ENCODE results near the gene TP53I11.

TP53I11 gene

GRCh38 chr11:44938066-44938691 is 12.5 kb downstream of the TP53I11 start:
- DNase-seq = no peak

DNA sequence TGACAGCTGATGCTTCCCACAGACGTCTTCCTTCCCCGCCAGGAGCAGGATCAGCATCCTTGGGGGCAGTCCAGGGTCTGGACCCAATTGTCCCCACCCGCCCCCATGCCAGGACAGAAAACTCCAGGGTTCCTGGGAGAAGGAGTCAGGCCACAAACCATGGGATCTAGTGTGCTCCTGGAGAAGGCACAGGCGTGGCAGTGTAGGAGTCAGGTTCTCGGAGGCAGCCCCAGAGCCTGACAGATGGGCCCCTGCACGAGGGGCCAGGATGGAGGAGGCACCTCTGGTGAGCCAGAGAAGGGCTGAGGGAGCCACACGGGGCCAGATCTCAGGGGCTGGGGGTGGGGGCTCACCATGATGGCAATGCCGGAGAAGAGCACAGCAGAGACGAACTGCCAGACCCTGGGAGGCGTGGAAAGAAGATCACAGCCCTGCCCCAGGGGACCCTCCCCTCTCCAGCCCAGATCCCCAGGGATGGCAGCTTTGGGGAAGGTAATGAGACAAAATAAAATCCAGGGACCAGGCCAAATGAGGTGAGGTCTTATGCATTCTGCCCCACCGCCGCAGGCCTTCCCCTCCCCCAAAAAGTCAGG is 13.6 kb downstream of the TP53I11 start:
- DNase-seq = peak; percentile 60

DNA sequence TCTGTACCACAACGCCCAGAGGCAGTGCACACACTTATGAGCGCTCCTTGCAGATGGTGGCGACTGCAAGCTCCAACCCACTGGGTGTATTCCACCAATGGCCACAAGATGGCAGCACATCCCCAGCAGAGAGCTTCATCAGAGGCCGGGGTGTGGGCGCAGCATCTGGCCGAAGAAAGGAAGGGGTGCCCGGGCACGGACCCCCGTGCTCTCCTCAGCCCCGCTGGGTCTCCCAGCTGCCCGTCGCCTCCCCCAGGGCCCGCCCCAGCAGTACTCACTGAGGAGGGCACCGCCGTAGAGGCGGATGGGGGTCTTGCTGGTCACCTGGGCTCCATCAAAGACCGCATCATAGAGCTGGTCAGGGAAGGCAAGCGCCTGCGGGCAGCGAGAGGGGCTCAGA is 14.2 kb downstream of the TP53I11 start:
- DNase-seq = peak; percentile 73

DNA sequence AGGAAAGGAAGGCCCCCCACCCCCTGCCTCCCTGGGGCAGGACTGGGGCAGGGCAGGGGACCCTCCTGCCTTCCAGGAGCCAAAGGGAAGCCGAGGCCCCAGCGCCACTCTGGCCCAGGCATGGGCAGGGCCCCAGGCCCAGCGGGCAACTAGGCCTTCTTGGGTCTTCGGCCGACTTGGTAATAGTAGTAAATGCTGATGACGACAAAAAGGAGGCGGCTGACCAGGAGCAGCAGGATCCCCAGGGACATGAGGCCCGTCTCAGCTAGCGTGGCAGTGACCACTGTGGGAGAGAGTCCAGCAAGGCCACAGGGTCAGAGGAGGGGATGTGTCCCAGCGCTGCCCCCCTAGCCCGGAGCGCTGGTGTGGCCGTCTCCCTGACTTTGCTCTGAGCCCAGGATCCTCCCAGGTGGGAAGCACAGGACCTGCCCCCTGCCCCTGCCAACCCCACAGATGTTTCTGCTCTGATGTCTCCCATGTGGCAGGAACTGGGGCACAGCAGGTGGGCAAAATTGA is 15.9 kb downstream of the TP53I11 start:
- DNase-seq = no peak

- DNase-seq = no peak
Measured at GRCh38 chr11:44934110-44934509, 16.6 kb downstream of the TP53I11 start.

DNA sequence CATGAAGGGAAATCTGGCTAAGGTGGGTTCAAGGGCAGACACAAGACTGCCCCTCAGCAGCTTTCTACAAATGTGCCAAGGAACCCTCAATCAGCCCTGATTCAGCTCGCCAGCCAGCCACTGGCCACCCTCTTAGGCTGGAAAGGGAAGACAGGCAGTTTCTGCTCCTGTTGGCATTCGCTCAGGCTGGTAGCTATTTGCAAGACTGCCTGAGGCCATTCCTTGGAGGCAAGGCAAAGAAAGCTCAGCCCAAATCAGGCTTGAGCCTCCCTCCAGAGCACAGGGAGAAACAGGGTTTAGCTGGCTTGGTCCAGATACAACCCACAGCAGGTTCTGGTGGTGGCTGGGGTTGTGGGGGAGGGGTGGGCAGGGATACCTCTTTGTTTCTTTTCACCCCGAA is 19.2 kb downstream of the TP53I11 start:
- no peak for DNase-seq

GRCh38 chr11:44930588-44931302 is 19.9 kb downstream of the TP53I11 start:
- DNase-seq = no peak

- no peak for DNase-seq
Measured at GRCh38 chr11:44928816-44929215, 21.9 kb downstream of the TP53I11 start.

DNA sequence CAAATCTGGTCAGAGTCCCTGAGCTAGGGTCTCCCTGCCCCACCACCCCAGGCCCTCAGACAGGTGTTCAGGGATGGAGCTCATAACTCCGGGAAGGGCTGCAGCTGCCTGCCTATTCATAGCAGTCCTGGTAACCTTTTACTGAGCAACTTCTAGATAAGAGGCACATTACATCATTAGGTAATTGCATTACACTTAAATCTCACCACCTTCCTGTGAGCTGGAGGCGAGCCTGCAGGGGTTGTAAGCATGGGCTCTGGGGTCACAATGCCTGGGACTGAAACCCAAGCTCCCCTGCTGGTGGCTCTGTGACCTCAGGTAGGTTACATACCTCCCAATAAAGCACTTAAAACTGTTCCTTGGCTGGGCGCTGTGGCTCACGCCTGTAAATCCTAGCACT is 22.5 kb downstream of the TP53I11 start:
- no peak for DNase-seq

DNA sequence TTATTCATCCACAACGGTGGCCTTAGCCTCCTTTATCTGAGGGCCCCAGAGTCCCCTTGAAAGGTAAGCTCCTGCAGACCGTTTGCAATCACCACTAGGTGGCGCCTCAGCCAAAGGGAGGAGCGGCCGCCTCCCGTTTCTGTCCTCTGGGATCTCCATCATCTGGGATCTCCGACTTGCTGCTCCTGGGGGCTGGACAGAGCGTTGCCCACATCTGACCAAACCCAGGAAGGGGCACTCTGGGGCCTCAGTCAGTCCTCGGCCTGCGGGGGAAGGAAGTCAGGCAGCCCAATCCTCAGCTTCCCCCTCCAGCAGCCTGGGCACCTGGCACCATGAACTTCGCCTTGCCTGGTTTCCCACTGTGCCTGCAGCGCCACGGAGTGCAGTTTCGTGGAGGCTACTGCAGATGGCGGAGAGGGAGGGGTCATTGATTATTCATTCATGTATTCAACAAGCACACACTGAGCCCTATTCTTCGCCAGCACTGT is 23.5 kb downstream of the TP53I11 start:
- DNase-seq = peak; percentile 69

DNA sequence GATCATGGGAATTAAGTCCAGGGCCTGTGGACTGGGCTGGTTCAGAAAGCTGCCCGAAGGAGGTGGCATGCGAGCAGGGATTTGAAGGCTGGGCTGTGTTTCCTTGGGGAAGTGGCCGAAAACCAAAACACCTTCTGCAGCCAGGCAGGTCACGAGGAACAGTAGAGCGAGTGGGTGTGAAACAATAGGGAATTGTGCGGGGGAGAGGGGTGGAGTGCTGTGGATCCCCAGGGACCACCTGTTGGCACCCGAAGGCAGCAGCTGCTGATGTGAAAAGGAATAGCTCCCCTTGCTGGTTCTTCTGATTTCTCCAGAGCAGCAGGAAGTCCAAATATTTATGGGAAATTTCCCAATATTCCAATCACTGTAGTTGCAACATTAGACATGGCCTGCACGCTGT is 24.6 kb downstream of the TP53I11 start:
- DNase-seq = no peak

DNA sequence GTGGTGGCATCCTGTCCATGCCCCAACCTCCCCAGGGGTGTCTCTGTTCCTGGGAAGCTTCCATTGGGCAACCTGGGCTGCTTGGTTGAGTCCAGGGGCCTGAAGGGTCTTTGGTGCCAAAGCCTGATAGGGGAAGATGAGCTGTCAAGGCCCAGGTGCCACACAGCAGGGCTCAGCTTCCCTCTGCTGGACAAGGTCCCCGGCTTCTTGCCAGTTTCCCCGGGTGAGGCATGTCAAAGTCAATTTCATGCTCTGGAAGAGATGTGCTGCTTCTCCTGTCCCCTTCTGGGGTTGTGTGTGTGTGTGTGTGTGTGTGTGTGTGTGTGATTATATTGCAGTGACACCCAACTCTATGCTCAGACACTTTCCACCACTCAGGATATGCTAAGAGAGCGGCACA is 26.9 kb downstream of the TP53I11 start:
- DNase-seq = no peak

DNA sequence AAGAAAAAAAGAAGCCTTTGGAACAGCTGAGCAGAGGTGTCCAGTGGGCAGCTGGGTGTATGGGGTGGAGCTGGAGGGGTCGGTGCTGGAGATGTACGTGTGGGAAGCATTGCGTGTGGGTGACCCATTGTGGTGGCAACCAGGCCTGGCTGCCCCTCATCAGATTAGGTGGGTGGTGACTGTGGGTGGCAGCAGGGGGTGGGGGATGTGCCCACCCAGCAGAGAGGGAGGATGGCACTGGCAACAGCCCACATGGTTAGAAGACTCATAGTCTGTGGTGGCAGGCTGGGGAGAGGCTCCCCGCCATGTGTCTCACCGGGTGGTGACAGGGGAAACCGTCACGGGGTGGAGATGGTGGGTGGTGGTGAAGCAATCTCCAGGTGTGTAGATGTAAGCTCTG is 27.6 kb downstream of the TP53I11 start:
- no peak for DNase-seq

GRCh38 chr11:44920451-44920850 is 30.2 kb downstream of the TP53I11 start:
- DNase-seq = no peak

GRCh38 chr11:44917741-44918140 is 32.9 kb downstream of the TP53I11 start:
- no peak for DNase-seq

DNA sequence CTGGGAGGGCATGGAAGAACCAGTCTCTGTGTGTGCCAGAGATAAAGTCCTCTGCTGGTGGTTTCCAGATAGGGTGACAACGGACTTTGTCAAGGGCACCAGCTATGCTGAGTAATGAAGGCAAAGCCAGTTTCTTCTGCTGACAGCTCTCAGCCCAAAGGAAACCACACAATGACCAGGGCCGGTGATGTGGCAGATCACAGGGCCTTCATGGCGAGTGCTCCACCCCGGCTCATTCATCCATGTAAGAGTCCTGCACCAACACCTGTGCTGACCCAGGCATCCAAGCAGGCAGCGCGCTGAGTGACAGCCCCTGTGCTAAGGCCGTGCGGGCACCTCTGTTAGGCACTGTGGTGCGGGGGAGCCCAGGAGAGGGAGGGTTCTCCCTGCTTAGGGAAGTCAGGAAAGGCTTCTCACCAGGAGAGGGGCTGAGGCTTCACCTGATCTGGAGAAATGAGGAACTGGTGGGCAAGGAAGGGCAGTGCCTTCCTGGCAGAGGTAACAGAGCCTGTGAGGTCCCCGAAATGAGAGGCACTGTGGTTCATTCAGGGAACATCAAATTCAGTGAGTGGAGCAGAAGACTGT is 33.8 kb downstream of the TP53I11 start:
- DNase-seq = no peak

- DNase-seq = no peak
Measured at GRCh38 chr11:44916331-44916730, 34.4 kb downstream of the TP53I11 start.

DNA sequence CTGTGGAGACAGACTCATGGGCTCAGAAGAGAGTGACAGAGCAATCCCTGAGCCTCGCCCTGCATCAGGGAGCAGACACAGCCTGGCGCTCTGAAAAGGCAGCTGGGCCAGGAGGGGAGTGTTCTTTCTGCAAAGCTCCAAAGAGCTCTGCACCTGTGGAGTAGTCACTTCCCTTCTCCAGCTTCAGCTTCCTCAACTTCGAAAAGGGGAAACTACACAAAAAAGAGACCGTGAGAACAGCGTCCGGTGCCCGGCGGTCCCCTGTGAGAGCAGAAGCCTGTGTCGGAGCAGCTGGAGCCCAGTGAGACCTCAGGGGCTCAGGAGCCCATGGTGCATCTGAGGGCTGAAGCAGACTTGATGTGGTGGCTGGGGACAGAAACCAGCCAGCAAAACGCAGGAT is 35.1 kb downstream of the TP53I11 start:
- no peak for DNase-seq

DNA sequence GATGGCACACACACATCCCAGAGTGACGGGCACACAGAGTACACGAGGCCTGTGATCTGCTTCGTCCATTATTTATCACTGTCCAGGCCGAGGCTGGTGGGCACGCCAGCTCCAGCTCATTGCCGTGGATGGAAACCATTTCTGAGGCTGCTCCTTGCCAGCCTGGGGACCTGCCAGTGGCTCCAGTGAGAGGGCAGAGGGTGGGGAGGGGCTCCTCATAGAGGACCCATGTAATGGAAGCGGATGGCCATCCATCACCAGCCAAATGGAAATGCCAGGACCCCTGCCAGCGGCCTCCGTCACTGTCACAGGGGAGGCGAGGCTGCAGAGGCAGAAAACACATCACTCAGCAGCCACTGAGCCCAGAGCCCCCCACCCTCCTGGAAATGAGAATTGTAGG is 35.7 kb downstream of the TP53I11 start:
- no peak for DNase-seq

DNA sequence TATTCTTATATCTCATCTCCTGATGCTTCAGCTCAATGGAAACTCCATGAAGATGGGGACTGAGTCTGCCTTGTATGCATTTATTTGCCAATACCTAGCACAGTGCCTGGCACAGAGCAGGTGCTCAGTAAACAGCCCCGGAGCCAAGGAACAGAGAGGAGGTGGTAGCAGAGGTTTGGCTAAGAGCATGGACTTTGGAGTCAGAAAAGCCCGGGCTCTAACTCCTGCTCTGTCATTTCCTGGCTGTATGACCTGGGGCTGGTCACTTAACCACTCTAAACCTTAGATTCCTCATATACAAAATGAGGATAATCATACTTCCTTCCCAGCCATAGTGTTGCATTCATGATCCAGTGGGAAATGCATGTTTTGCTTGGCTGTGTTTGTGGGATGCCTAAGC is 36.6 kb downstream of the TP53I11 start:
- DNase-seq = no peak

- DNase-seq = no peak
Measured at GRCh38 chr11:44913502-44913901, 37.2 kb downstream of the TP53I11 start.

DNA sequence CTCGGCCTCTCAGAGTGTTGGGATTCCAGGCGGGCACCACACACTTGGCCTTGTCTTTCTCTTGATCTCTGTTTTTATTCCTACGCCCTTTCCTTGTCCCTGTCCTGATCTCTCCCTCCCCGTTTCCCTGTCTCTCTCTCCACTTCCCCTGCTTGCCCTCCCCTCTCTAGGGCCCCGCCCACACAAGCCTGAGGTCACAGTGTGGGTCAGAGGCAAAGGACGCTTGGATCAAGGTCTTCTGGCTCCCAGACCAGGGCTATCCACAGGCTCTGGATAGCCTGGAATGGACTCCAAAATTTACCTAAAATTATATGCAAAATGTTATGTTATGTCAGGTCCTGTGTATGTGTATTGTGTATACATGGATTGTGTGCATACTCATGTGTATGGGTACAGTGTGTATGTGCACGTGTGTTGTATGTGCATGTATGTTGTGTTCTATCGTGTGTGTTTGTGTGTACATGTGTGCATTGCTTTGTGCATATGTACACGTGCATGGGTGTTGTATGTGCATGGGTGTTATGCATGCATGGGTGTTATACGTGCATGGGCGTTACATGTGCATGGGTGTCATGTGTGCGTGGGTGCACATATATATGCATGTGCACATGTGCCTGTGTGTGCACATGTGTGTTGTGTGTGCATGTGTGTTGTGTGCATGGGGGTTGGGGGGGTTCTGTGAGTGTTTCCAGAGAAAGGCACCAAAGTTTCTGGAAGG is 38.3 kb downstream of the TP53I11 start:
- no peak for DNase-seq

Measured in NCI-H1694 treated with DMSO at 0.1 percent for 48 hours (cell line).